Coronary artery (tissue), 2 donors: Measurements from ENCODE around the gene MPL.

ENCODE experiments used
- DNase-seq: peaks from one replicate; pipeline ENCODE4 v3.0.0-alpha.2; 2017; ENCODE audit warnings: low spot score
- H3K27ac ChIP-seq, 2 donors: fragments of 200-600 bp; sonication (generic); one replicate each; pipeline ENCODE4 v1.5.1; 2016 to 2019
- H3K4me3 ChIP-seq: fragments of 200-600 bp; sonication (generic); 2 replicates; pipeline ENCODE4 v1.5.1; 2016; ENCODE audit warnings: mild to moderate bottlenecking, moderate library complexity
- CTCF ChIP-seq: fragments of 200-600 bp; sonication (generic); IDR thresholded peaks from one replicate; pipeline ENCODE4 v1.5.1; 2019; ENCODE audit warnings: antibody characterized with exemption

MPL gene

GRCh38 chr1:43338001-43338400, 383 bp downstream of the MPL start:
- Histone ChIP-seq H3K4me3 (no peak overlapping the region), H3K27ac (no peak overlapping the region)
- TF ChIP-seq CTCF: no peak
- DNase-seq: no peak

GRCh38 chr1:43339584-43340232, 2.1 kb downstream of the MPL start:
- H3K27ac ChIP-seq: no peak overlapping the region
- TF ChIP-seq CTCF: no peak
- no peak overlapping the region for H3K4me3 ChIP-seq
- no peak for DNase-seq

GRCh38 chr1:43340559-43340958, 2.9 kb downstream of the MPL start:
- no peak for TF ChIP-seq CTCF
- no peak for DNase-seq
- Histone ChIP-seq H3K4me3 (no peak overlapping the region), H3K27ac (no peak overlapping the region)

- TF ChIP-seq CTCF: no peak
Observed at GRCh38 chr1:43344267-43344850, 6.7 kb downstream of the MPL start.

GRCh38 chr1:43345120-43345519, 7.5 kb downstream of the MPL start:
- Histone ChIP-seq H3K4me3 (no peak overlapping the region), H3K27ac (peak overlapping the region; percentile 9 to 38)
- no peak for TF ChIP-seq CTCF
- no peak for DNase-seq

More at GRCh38 chr1:43344267-43344850, 6.7 kb downstream of the MPL start:
- no peak for DNase-seq
- Histone ChIP-seq H3K27ac (peak overlapping the region; percentile 9 to 54), H3K4me3 (no peak overlapping the region)

GRCh38 chr1:43346636-43347035, 9.0 kb downstream of the MPL start:
- Histone ChIP-seq H3K27ac (no peak overlapping the region), H3K4me3 (no peak overlapping the region)
- DNase-seq: no peak
- no peak for TF ChIP-seq CTCF

GRCh38 chr1:43348343-43348808, 10.8 kb downstream of the MPL start:
- no peak for TF ChIP-seq CTCF
- H3K27ac ChIP-seq: peak overlapping the region; percentile 76 to 86
- H3K4me3 ChIP-seq: peak overlapping the region; percentile 76
- DNase-seq: peak; percentile 79
